Fibroblast of lung (primary cell): ENCODE results near the gene NRP1. TPM values are rescaled to one million over a fixed set of nuclear protein-coding genes. Genes with fewer than 3 reads are reported as not detected.

Experiments
- DNase-seq, 2 donors: peaks; one replicate each; pipeline versions ENCODE4 v3.0.0 to v3.0.0-alpha.2; 2010; ENCODE audit warnings: low read depth in 2 of 2
- H2AFZ ChIP-seq: 2 replicates; pipeline ENCODE4 v1.5.1; 2012; ENCODE audit warnings: low read length, control low read depth, inconsistent platforms
- H3K27ac ChIP-seq: 2 replicates; pipeline ENCODE4 v1.5.1; 2011; ENCODE audit warnings: low read length, control low read depth; ENCODE audit not compliant: insufficient read depth
- H3K27me3 ChIP-seq: 2 replicates; pipeline ENCODE4 v1.5.1; 2011; ENCODE audit warnings: mild to moderate bottlenecking, low read length; ENCODE audit not compliant: control insufficient read depth, insufficient read depth
- H3K36me3 ChIP-seq: 2 replicates; pipeline ENCODE4 v1.5.1; 2011; ENCODE audit warnings: low read length; ENCODE audit not compliant: control insufficient read depth, insufficient read depth
- H3K4me1 ChIP-seq: 2 replicates; pipeline ENCODE4 v1.5.1; 2011; ENCODE audit warnings: low read length; ENCODE audit not compliant: control insufficient read depth, insufficient read depth; ENCODE audit errors: extremely low read depth
- H3K4me2 ChIP-seq: 2 replicates; pipeline ENCODE4 v1.5.1; 2011; ENCODE audit warnings: low read length, control low read depth; ENCODE audit not compliant: insufficient read depth; ENCODE audit errors: extremely low read depth
- H3K4me3 ChIP-seq, 4 experiments: fragments of 200-600 bp in 1 of 4; sonication (generic) in 1 of 4; replicated peaks in 1 of 4; 2 replicates each; pipeline ENCODE4 v1.5.1; 2011 to 2016; ENCODE audit warnings: low read length in 4 of 4, low read depth in 3 of 4, mild to moderate bottlenecking in 3 of 4, control low read depth in 2 of 4, inconsistent platforms in 1 of 4, mixed read lengths in 1 of 4; ENCODE audit not compliant: insufficient read depth in 1 of 4; ENCODE audit errors: control extremely low read depth in 1 of 4
- H3K79me2 ChIP-seq: 2 replicates; pipeline ENCODE4 v1.5.1; 2012; ENCODE audit warnings: mild to moderate bottlenecking, low read length, inconsistent platforms; ENCODE audit not compliant: control insufficient read depth, insufficient read depth
- H3K9ac ChIP-seq: 2 replicates; pipeline ENCODE4 v1.5.1; 2011; ENCODE audit warnings: mild to moderate bottlenecking, low read length, control low read depth; ENCODE audit not compliant: insufficient read depth
- H3K9me3 ChIP-seq: 2 replicates; pipeline ENCODE4 v1.5.1; 2012; ENCODE audit warnings: low read depth, low read length; ENCODE audit not compliant: control insufficient read depth, insufficient read depth
- H4K20me1 ChIP-seq: 2 replicates; pipeline ENCODE4 v1.5.1; 2011; ENCODE audit warnings: low read length; ENCODE audit not compliant: control insufficient read depth, insufficient read depth; ENCODE audit errors: extremely low read depth
- EZH2 ChIP-seq: IDR thresholded peaks from 2 replicates; pipeline ENCODE4 v1.5.1; 2012; ENCODE audit warnings: low read length, control low read depth, mild to moderate bottlenecking; ENCODE audit errors: missing control alignments
- polyA plus RNA-seq, 2 donors: library from polyadenylated mRNA; depleted of rRNA in 1 of 2; stranded (reverse) in 1 of 2; unstranded in 1 of 2; fragments of >200 nt; gene quantifications; 2 replicates each; pipeline ENCODE4 v1.2.1, GENCODE V29; 2011 to 2012; ENCODE audit warnings: missing spikeins in 1 of 2
- total RNA-seq: library from RNA; depleted of rRNA; stranded (reverse); fragments of >200 nt; gene quantifications from 2 replicates; pipeline ENCODE4 v1.2.1, GENCODE V29; 2014
- TF ChIP-seq, protein P1 (sequence below), 2 donors: IDR thresholded peaks in 1 of 2; conservative IDR thresholded peaks in 1 of 2; 1 replicate in 1 of 2; 2 replicates in 1 of 2; pipeline ENCODE4 v1.5.1; 2011 to 2012; ENCODE audit warnings: low read length in 2 of 2, control low read depth in 1 of 2, inconsistent platforms in 1 of 2, low read depth in 1 of 2, mild to moderate bottlenecking in 1 of 2

The NRP1 gene
- total and polyA plus RNA-seq, 2 donors (not counting 1 experiment from before 2014, with no cell fraction given), result 187 to 373 TPM

DNA sequence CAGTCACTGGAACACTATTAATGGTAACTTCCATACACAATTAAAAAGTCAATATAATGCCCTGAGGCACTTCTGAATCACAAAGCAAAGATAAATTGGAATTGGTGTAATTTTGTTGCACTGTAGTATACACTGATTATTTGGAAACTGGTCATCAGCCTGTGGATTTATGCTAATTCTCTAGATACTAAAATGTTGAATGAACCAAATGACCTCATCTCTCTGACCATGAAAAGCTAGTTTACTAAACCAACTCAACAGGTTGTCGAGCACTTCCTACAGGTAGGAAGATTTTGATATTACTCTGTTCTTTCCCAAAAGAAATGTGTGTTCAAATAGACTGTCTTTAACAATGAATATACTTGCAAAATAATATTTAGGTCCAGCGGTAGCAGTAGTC is 5.3 kb downstream of the NRP1 start:
- Histone ChIP-seq H4K20me1 (no peaks in the 10 kb centered on the region), H3K4me3 (peak overlapping the region; percentile 16 to 96 (median 78)), H3K79me2 (peaks cover 100% of the 10 kb centered on the region), H3K4me2 (peak overlapping the region; percentile 85), H3K4me1 (peaks cover 2% of the 10 kb centered on the region), H2AFZ (no peak overlapping the region), H3K27me3 (no peaks in the 10 kb centered on the region), H3K36me3 (peaks cover 14% of the 10 kb centered on the region), H3K9me3 (no peaks in the 10 kb centered on the region), H3K9ac (no peak overlapping the region), H3K27ac (no peak overlapping the region)
- TF ChIP-seq, protein P1, sequence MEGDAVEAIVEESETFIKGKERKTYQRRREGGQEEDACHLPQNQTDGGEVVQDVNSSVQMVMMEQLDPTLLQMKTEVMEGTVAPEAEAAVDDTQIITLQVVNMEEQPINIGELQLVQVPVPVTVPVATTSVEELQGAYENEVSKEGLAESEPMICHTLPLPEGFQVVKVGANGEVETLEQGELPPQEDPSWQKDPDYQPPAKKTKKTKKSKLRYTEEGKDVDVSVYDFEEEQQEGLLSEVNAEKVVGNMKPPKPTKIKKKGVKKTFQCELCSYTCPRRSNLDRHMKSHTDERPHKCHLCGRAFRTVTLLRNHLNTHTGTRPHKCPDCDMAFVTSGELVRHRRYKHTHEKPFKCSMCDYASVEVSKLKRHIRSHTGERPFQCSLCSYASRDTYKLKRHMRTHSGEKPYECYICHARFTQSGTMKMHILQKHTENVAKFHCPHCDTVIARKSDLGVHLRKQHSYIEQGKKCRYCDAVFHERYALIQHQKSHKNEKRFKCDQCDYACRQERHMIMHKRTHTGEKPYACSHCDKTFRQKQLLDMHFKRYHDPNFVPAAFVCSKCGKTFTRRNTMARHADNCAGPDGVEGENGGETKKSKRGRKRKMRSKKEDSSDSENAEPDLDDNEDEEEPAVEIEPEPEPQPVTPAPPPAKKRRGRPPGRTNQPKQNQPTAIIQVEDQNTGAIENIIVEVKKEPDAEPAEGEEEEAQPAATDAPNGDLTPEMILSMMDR (conservative IDR thresholded peaks at IDR 0.05 in 1 of 2, IDR thresholded peaks at IDR 0.05 in 1 of 2; ENCODE audit: low read depth in 1 of 2, low read length in 2 of 2), result no peak
- no peak for TF ChIP-seq EZH2
- no peak for DNase-seq

DNA sequence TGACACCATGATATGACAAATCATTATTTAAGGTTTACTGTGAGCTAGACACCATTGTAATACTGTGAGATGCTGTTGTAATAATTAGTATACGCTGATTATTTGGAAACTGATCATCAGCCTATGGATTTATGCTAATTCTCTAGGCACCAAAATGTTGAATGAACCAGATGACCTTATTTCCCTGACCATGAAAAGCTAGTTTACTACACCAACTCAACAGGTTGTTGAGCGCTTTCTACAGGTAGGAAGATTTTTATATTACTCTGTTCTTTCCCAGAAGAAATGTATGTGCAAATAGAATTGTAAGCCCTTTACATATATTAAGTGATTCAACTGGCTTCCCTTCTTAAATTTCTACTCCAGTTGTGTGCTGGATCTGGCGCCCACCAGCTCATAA is 6.2 kb downstream of the NRP1 start:
- Histone ChIP-seq H3K9me3 (no peaks in the 10 kb centered on the region), H3K79me2 (peaks cover 100% of the 10 kb centered on the region), H3K4me1 (peaks cover 2% of the 10 kb centered on the region), H3K36me3 (peaks cover 14% of the 10 kb centered on the region), H3K4me3 (peak overlapping the region in 2 of 4 experiments; percentile 78 to 96), H4K20me1 (no peaks in the 10 kb centered on the region), H3K4me2 (peak overlapping the region; percentile 56), H3K27me3 (no peaks in the 10 kb centered on the region), H3K9ac (no peak overlapping the region), H3K27ac (no peak overlapping the region), H2AFZ (no peak overlapping the region)
- no peak for DNase-seq
- TF ChIP-seq EZH2, result no peak
- TF ChIP-seq, protein P1 (conservative IDR thresholded peaks at IDR 0.05 in 1 of 2, IDR thresholded peaks at IDR 0.05 in 1 of 2; ENCODE audit: low read depth in 1 of 2, low read length in 2 of 2), result no peak

DNA sequence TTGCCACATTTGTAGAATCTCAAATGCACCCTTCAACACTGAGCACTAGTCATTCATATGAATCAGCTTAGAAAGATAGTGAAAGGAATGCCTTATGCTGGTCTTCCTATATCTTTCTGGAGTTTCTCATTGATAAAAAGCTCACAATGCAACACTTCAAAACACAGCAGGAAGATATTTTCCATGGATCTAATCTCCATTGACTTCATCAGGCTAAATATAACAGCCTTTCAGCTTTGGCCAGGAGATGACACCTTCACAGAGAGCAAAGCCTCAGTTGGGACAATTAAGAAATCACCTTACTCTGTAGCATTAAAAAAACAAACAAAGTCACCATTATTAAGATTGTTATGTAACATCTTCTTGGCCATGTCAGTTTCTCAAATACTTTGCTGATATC is 6.7 kb downstream of the NRP1 start:
- H3K9ac ChIP-seq, result no peak overlapping the region
- no peaks in the 10 kb centered on the region for H3K9me3 ChIP-seq
- H4K20me1 ChIP-seq, result no peaks in the 10 kb centered on the region
- DNase-seq, result peak in 1 of 2 donors; percentile 39
- peaks cover 100% of the 10 kb centered on the region for H3K79me2 ChIP-seq
- peaks cover 14% of the 10 kb centered on the region for H3K36me3 ChIP-seq
- no peak for TF ChIP-seq EZH2
- TF ChIP-seq, protein P1 (conservative IDR thresholded peaks at IDR 0.05 in 1 of 2, IDR thresholded peaks at IDR 0.05 in 1 of 2; ENCODE audit: low read depth in 1 of 2, low read length in 2 of 2), result peak; percentile 16 to 30
- H2AFZ ChIP-seq, result no peak overlapping the region
- H3K4me3 ChIP-seq, result peak overlapping the region in 3 of 4 experiments; percentile 13 to 96 (median 78)
- H3K4me2 ChIP-seq, result peak overlapping the region; percentile 56
- H3K4me1 ChIP-seq, result peaks cover 2% of the 10 kb centered on the region
- H3K27ac ChIP-seq, result no peak overlapping the region
- no peaks in the 10 kb centered on the region for H3K27me3 ChIP-seq
